Transverse colon (tissue), 4 donors: Measurements from ENCODE around the gene KREMEN1. TPM values are rescaled to one million over a fixed set of nuclear protein-coding genes. Genes with fewer than 3 reads are reported as not detected.

Experiments
- DNase-seq: peaks from one replicate; pipeline ENCODE4 v3.0.0-alpha.2; 2019
- H3K27ac ChIP-seq, 4 donors: fragments of 200-600 bp; sonication (generic); 2 replicates each; pipeline ENCODE4 v1.5.1; 2016 to 2018; ENCODE audit warnings: inconsistent platforms in 4 of 4
- H3K27me3 ChIP-seq: fragments of 200-600 bp; sonication (generic); 2 replicates; pipeline ENCODE4 v1.5.1; 2017; ENCODE audit warnings: inconsistent platforms
- H3K36me3 ChIP-seq, 4 donors: fragments of 200-600 bp; sonication (generic); 2 replicates each; pipeline ENCODE4 v1.5.1; 2017 to 2019; ENCODE audit warnings: inconsistent platforms in 4 of 4
- H3K4me1 ChIP-seq, 4 donors: fragments of 200-600 bp; sonication (generic); 2 replicates each; pipeline ENCODE4 v1.5.1; 2017 to 2020; ENCODE audit warnings: inconsistent platforms in 4 of 4
- H3K4me3 ChIP-seq, 4 donors: fragments of 200-600 bp; sonication (generic); 1 replicate in 1 of 4; 2 replicates in 3 of 4; pipeline versions ENCODE4 v1.5.1 to v1.6.1; 2017 to 2019; ENCODE audit warnings: inconsistent platforms in 4 of 4
- H3K9me3 ChIP-seq, 2 donors: fragments of 200-600 bp; sonication (generic); 2 replicates each; pipeline ENCODE4 v1.5.1; 2017 to 2019; ENCODE audit warnings: inconsistent platforms in 2 of 2
- CTCF ChIP-seq, 5 experiments: fragments of 200-600 bp in 3 of 5; fragments of 450-650 bp in 2 of 5; sonication (generic) in 3 of 5; IDR thresholded peaks; 1 replicate in 2 of 5; 2 replicates in 3 of 5; pipeline ENCODE4 v1.5.1; 2016 to 2017; ENCODE audit warnings: antibody characterized with exemption in 5 of 5, inconsistent platforms in 3 of 5, mild to moderate bottlenecking in 2 of 5, moderate library complexity in 1 of 5
- EP300 ChIP-seq: sonication (generic); formaldehyde crosslinking; IDR thresholded peaks from one replicate; pipeline ENCODE4 v1.6.1; 2017; ENCODE audit warnings: antibody characterized with exemption, low read depth
- POLR2A ChIP-seq: fragments of 450-650 bp; IDR thresholded peaks from one replicate; pipeline ENCODE4 v1.6.1; 2016; ENCODE audit warnings: antibody characterized with exemption, mild to moderate bottlenecking, moderate library complexity
- POLR2AphosphoS5 ChIP-seq, 3 donors: sonication (generic); formaldehyde crosslinking; IDR thresholded peaks; one replicate each; pipeline ENCODE4 v1.6.1; 2016; ENCODE audit warnings: antibody characterized with exemption in 3 of 3
- WGBS, 2 donors: methylation state at CpG; one replicate each; pipeline ENCODE4 v1.1.5; 2018; ENCODE audit warnings: low coverage in 1 of 2; 5-methylcytosine and 5-hydroxymethylcytosine counted together
- in situ Hi-C, 4 donors: fragments of 200-750 bp; cut with MboI; loops; one replicate each; pipeline versions ENCODE4 v1.15.0 to v1.15.1; 2017; ENCODE audit warnings: low sequenced_read_pairs in 3 of 4, low pct_ligation_motif_present in 1 of 4, low pct_unique_long_range_greater_than_20kb in 1 of 4
- intact Hi-C: fragments of 100-400 bp; cut with DNase I; formaldehyde crosslinking; loops from one replicate; pipeline ENCODE4 v1.15.1; 2023; ENCODE audit warnings: low total_unique reads
- total RNA-seq, 4 donors: library from RNA; depleted of rRNA; stranded (reverse); fragments of >200 nt; gene quantifications; one replicate each; pipeline ENCODE4 v1.1.0, GENCODE V29; 2016

KREMEN1 gene
- total RNA-seq, 4 donors from 2014 or later: 5.2 to 39.2 (median 20.1) TPM

- WGBS, 2 donors: 90 to 93% methylated on average over 2 to 29 of the region's 31 CpGs
- no peak for DNase-seq
- Histone ChIP-seq H3K9me3 (no peaks in the 10 kb centered on the region), H3K27me3 (no peaks in the 10 kb centered on the region), H3K36me3 (no peaks in the 10 kb centered on the region), H3K27ac (no peak overlapping the region), H3K4me3 (no peak overlapping the region), H3K4me1 (no peaks in the 10 kb centered on the region)
- in situ Hi-C loops (loop anchor here (10.0 to 25.0 kb wide), 4 partner anchors 194 to 987 kb away; no protein-coding TSS in a partner anchor), intact Hi-C loops (no loop called here)
- TF ChIP-seq POLR2AphosphoS5 (IDR thresholded peaks at IDR 0.05) (no peak), POLR2A (no peak), EP300 (no peak), CTCF (IDR thresholded peaks at IDR 0.05) (no peak)
Observed at GRCh38 chr22:29048822-29049654, 23.8 kb upstream of the KREMEN1 start.

GRCh38 chr22:29049655-29050263, 23.1 kb upstream of the KREMEN1 start:
- Histone ChIP-seq H3K27me3 (no peaks in the 10 kb centered on the region), H3K27ac (no peak overlapping the region), H3K9me3 (no peaks in the 10 kb centered on the region), H3K36me3 (no peaks in the 10 kb centered on the region), H3K4me3 (no peak overlapping the region), H3K4me1 (no peaks in the 10 kb centered on the region)
- intact Hi-C loops (no loop called here), in situ Hi-C loops (loop anchor here (10.0 to 25.0 kb wide), 4 partner anchors 195 to 987 kb away; no protein-coding TSS in a partner anchor)
- no peak for DNase-seq
- TF ChIP-seq POLR2AphosphoS5 (IDR thresholded peaks at IDR 0.05) (no peak), CTCF (IDR thresholded peaks at IDR 0.05) (no peak), POLR2A (no peak), EP300 (no peak)
- 88 to 100% methylated on average over 1 to 24 of the region's 38 CpGs for WGBS, 2 donors

- in situ Hi-C loops (no loop called here), intact Hi-C loops (no loop called here)
- Histone ChIP-seq H3K4me3 (no peak overlapping the region), H3K36me3 (no peaks in the 10 kb centered on the region), H3K9me3 (no peaks in the 10 kb centered on the region), H3K27ac (no peak overlapping the region), H3K4me1 (no peaks in the 10 kb centered on the region), H3K27me3 (no peaks in the 10 kb centered on the region)
- TF ChIP-seq EP300 (no peak), POLR2AphosphoS5 (IDR thresholded peaks at IDR 0.05) (no peak), CTCF (IDR thresholded peaks at IDR 0.05) (no peak), POLR2A (no peak)
- DNase-seq: no peak
- WGBS, 2 donors: 90% methylated on average over 20 of the region's 24 CpGs; no CpG with 5 or more reads in 1 of the 2 donors
Observed at GRCh38 chr22:29050457-29050856, 22.4 kb upstream of the KREMEN1 start.

- 91 to 93% methylated on average over 5 to 8 of the region's 8 CpGs for WGBS, 2 donors
- TF ChIP-seq POLR2A (no peak), POLR2AphosphoS5 (IDR thresholded peaks at IDR 0.05) (no peak), CTCF (IDR thresholded peaks at IDR 0.05) (no peak), EP300 (no peak)
- Histone ChIP-seq H3K9me3 (no peaks in the 10 kb centered on the region), H3K36me3 (no peaks in the 10 kb centered on the region), H3K27me3 (no peaks in the 10 kb centered on the region), H3K27ac (no peak overlapping the region), H3K4me1 (no peaks in the 10 kb centered on the region), H3K4me3 (no peak overlapping the region)
- in situ Hi-C loops: no loop called here
- intact Hi-C loops: no loop called here
- no peak for DNase-seq
Observed at GRCh38 chr22:29053048-29053702, 19.7 kb upstream of the KREMEN1 start.
